Measurements from ENCODE around the gene OSR1. TPM values are rescaled to one million over a fixed set of nuclear protein-coding genes. Genes with fewer than 3 reads are reported as not detected.

OSR1 gene
- polyA plus RNA-seq, 1 of the 3 experiments (the other 2 are of a cell fraction): 76.6 TPM

GRCh38 chr2:19373352-19373751 is 14.9 kb upstream of the OSR1 start:
- no peak overlapping the region for H3K9ac ChIP-seq
- no peak for DNase-seq
- POLR2A ChIA-PET: no interaction called here

More at GRCh38 chr2:19373352-19373751, 14.9 kb upstream of the OSR1 start:
- CTCF ChIA-PET: interaction anchor here (1.6 kb wide), 1 partner anchor 10 kb away, joined by 5 read pairs; no protein-coding TSS in a partner anchor
- H3K27me3 ChIP-seq (ENCODE audit: insufficient read depth): peaks cover 23% of the 10 kb centered on the region; the same call in 1 of the 2 replicates
- H3K9me3 ChIP-seq: no peaks in the 10 kb centered on the region
- 15% methylated on average over 2 of the region's 2 CpGs for WGBS (ENCODE audit: low lambda C conversion rate)
- no peaks in the 10 kb centered on the region for H3K9me2 ChIP-seq
- no peaks in the 10 kb centered on the region for H3K79me2 ChIP-seq (ENCODE audit: insufficient read depth)
- H3F3A ChIP-seq (replicated peaks; ENCODE audit: insufficient read depth): no peaks in the 10 kb centered on the region
- H3K4me3 ChIP-seq (ENCODE audit: low read depth in 2 of 2, low read length in 1 of 2): no peak overlapping the region
- no peaks in the 10 kb centered on the region for H3K4me1 ChIP-seq (ENCODE audit: control insufficient read depth in 1 of 2, insufficient read depth in 2 of 2, low read depth in 1 of 2, low read length in 1 of 2)
- TF ChIP-seq MXI1 (IDR thresholded peaks at IDR 0.05; ENCODE audit: low read depth, low read length) (no peak), TEAD4 (IDR thresholded peaks at IDR 0.05; ENCODE audit: borderline replicate concordance, insufficient read depth) (no peak), TAF1 (IDR thresholded peaks at IDR 0.05; ENCODE audit: borderline replicate concordance, low read depth, low read length) (no peak), REST (IDR thresholded peaks at IDR 0.05; ENCODE audit: low read depth, low read length) (no peak), NRF1 (IDR thresholded peaks at IDR 0.05; ENCODE audit: low read depth, low read length) (no peak), USF1 (IDR thresholded peaks at IDR 0.05; ENCODE audit: borderline replicate concordance, low read depth) (no peak), RFX5 (IDR thresholded peaks at IDR 0.05; ENCODE audit: low read length) (no peak), RCOR1 (IDR thresholded peaks at IDR 0.05; ENCODE audit: low read length) (no peak), NFIC (IDR thresholded peaks at IDR 0.05; ENCODE audit: borderline replicate concordance) (no peak), FOXM1 (IDR thresholded peaks at IDR 0.05; ENCODE audit: low read depth) (no peak)
- TF ChIP-seq, protein P1, sequence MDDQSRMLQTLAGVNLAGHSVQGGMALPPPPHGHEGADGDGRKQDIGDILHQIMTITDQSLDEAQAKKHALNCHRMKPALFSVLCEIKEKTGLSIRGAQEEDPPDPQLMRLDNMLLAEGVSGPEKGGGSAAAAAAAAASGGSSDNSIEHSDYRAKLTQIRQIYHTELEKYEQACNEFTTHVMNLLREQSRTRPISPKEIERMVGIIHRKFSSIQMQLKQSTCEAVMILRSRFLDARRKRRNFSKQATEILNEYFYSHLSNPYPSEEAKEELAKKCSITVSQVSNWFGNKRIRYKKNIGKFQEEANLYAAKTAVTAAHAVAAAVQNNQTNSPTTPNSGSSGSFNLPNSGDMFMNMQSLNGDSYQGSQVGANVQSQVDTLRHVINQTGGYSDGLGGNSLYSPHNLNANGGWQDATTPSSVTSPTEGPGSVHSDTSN (IDR thresholded peaks at IDR 0.05): no peak
- no peak overlapping the region for H3K4me2 ChIP-seq
- H3K27ac ChIP-seq (ENCODE audit: low read depth in 2 of 2, low read length in 1 of 2): no peak overlapping the region
- no peak overlapping the region for H2AFZ ChIP-seq (ENCODE audit: low read depth)
- H4K20me1 ChIP-seq (ENCODE audit: insufficient read depth): no peaks in the 10 kb centered on the region
- no peaks in the 10 kb centered on the region for H3K36me3 ChIP-seq (replicated peaks in 1 of 2; ENCODE audit: control insufficient read depth in 1 of 2, insufficient read depth in 2 of 2, low read length in 1 of 2)

All from SK-N-SH (cell line).